OCI-LY3 (cell line): ENCODE measurements around the gene DRD2.

ENCODE experiments used
- EZH2phosphoT487 ChIP-seq: fragments of 200-600 bp; shearing (Covaris generic); IDR thresholded peaks from 2 replicates; pipeline ENCODE4 v1.6.1; 2018; ENCODE audit warnings: antibody characterized with exemption, mixed run types, low read depth
- TF ChIP-seq, protein P1 (sequence below): fragments of 200-600, 300-600 bp; sonication (generic); IDR thresholded peaks from 2 replicates; pipeline ENCODE4 v1.5.1; 2014; ENCODE audit warnings: antibody characterized with exemption, low read length, low read depth

DNA sequence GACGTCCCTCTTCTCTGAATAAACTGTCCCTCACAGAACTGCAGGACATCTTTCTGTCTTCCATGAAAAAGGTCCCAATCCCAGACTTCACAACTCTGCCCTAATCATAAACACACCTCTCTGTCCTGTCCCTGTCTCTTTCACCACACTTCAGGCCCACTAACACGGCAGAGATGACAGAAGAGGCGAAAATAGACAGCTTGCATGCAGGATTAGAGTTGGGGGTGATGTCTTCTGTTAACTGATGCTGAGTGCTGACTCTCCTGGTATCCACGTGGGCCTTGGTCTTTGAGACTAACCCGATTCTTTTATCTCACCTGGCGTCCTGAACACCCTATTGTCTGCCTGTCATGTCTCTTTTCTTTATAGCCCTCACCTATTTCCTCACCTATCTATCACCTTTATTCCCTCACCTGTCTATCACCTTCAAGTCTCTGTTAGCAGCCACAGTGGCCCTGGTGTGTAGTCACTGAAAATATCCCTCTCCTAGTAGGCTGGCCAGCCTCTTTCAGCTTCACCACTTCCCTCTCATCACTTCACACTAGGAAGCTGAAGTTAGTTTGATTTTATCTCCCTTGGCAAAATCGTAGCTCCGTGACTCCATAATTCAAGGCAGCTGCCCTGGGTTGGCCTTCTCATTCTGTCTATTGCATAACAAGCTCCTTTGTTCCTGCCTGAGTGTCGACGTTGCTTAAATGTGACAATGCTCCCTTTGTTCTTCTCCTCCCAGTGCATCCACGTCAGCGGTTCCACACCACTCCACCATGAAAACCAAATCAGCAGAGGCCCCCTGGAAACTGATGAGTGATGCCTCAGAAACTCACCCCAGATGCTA is 30.6 kb upstream of the DRD2 start:
- TF ChIP-seq, protein P1, sequence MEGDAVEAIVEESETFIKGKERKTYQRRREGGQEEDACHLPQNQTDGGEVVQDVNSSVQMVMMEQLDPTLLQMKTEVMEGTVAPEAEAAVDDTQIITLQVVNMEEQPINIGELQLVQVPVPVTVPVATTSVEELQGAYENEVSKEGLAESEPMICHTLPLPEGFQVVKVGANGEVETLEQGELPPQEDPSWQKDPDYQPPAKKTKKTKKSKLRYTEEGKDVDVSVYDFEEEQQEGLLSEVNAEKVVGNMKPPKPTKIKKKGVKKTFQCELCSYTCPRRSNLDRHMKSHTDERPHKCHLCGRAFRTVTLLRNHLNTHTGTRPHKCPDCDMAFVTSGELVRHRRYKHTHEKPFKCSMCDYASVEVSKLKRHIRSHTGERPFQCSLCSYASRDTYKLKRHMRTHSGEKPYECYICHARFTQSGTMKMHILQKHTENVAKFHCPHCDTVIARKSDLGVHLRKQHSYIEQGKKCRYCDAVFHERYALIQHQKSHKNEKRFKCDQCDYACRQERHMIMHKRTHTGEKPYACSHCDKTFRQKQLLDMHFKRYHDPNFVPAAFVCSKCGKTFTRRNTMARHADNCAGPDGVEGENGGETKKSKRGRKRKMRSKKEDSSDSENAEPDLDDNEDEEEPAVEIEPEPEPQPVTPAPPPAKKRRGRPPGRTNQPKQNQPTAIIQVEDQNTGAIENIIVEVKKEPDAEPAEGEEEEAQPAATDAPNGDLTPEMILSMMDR, result no peak
- TF ChIP-seq EZH2phosphoT487, result no peak
